Measurements from ENCODE around the gene TMEM239. TPM values are rescaled to one million over a fixed set of nuclear protein-coding genes. Genes with fewer than 3 reads are reported as not detected.

The TMEM239 gene
- total RNA-seq, 2 donors from 2014 or later: not detected

GRCh38 chr20:2865630-2866029 lies 49.5 kb downstream of the TMEM239 start:
- Histone ChIP-seq H3K4me3 (no peak overlapping the region), H3K4me1 (no peaks in the 10 kb centered on the region), H3K27ac (no peak overlapping the region), H3K36me3 (peaks cover 8% of the 10 kb centered on the region), H3K9me3 (no peaks in the 10 kb centered on the region), H3K9ac (ENCODE audit: low read depth in 2 of 2, low read length in 2 of 2) (no peak overlapping the region), H3K27me3 (no peaks in the 10 kb centered on the region)
- TF ChIP-seq, protein P1, sequence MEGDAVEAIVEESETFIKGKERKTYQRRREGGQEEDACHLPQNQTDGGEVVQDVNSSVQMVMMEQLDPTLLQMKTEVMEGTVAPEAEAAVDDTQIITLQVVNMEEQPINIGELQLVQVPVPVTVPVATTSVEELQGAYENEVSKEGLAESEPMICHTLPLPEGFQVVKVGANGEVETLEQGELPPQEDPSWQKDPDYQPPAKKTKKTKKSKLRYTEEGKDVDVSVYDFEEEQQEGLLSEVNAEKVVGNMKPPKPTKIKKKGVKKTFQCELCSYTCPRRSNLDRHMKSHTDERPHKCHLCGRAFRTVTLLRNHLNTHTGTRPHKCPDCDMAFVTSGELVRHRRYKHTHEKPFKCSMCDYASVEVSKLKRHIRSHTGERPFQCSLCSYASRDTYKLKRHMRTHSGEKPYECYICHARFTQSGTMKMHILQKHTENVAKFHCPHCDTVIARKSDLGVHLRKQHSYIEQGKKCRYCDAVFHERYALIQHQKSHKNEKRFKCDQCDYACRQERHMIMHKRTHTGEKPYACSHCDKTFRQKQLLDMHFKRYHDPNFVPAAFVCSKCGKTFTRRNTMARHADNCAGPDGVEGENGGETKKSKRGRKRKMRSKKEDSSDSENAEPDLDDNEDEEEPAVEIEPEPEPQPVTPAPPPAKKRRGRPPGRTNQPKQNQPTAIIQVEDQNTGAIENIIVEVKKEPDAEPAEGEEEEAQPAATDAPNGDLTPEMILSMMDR (IDR thresholded peaks at IDR 0.05): no peak
- intact Hi-C loops (cut with DNase I): no loop called here
- no peak for DNase-seq

GRCh38 chr20:2866236-2866635 lies 50.1 kb downstream of the TMEM239 start:
- DNase-seq: no peak
- no peaks in the 10 kb centered on the region for H3K27me3 ChIP-seq
- no peak overlapping the region for H3K27ac ChIP-seq
- H3K9ac ChIP-seq (ENCODE audit: low read depth in 2 of 2, low read length in 2 of 2): no peak overlapping the region
- no peaks in the 10 kb centered on the region for H3K9me3 ChIP-seq
- TF ChIP-seq, protein P1 (IDR thresholded peaks at IDR 0.05): no peak
- H3K4me1 ChIP-seq: no peaks in the 10 kb centered on the region
- intact Hi-C loops (cut with DNase I): no loop called here
- H3K36me3 ChIP-seq: peaks cover 4% of the 10 kb centered on the region
- H3K4me3 ChIP-seq: no peak overlapping the region

DNA sequence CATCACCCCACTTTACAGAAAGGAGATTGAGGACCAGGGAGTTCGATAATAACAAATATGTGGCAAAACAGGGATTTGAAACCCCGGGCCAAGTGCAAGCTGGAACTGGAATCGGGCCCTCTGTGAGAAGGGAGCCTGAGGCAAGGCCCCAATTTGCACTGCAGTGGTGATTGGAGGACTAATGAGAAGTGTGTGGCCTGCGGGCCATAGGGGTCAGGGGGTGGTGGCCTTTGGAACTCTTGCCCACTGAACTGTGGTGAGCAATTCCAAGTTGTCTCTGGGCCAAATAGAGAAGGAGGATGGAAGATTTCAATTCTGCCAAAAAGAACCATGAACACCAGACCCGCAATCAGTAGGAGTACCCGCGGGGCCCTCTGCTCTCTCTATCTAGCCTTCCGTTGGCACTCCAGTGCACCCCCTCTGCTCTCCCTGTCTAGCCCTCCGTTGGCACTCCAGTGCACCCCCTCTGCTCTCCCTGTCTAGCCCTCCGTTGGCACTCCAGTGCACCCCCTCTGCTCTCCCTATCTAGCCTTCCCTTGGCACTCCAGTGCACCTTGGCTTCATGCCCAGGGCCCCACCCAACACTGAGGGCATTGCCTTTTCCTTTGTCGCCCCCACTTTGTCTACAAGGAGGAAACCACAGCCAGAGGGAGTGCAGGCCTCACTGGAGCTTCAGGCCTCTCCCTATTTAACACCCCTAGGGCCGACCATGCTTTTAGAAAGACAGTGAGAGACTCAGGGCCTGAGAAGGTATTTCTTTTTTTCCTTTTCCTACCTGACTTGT lies 51.1 kb downstream of the TMEM239 start:
- H3K36me3 ChIP-seq: no peaks in the 10 kb centered on the region
- intact Hi-C loops (cut with DNase I): no loop called here
- no peak overlapping the region for H3K27ac ChIP-seq
- peak; percentile 49 for DNase-seq
- no peaks in the 10 kb centered on the region for H3K9me3 ChIP-seq
- H3K4me3 ChIP-seq: no peak overlapping the region
- H3K4me1 ChIP-seq: no peaks in the 10 kb centered on the region
- H3K27me3 ChIP-seq: no peaks in the 10 kb centered on the region
- TF ChIP-seq, protein P1 (IDR thresholded peaks at IDR 0.05): no peak
- no peak overlapping the region for H3K9ac ChIP-seq (ENCODE audit: low read depth in 2 of 2, low read length in 2 of 2)

Other genes starting within 250 kb of the TMEM239 start
- 100 to 1,000 TPM in 1 of 2 donors, 10 to 100 TPM in 1; 66.3 to 186 TPM for gene NOP56, start 163.7 kb upstream of the TMEM239 start, total RNA-seq
- 100 to 1,000 TPM; 117 to 140 TPM for gene IDH3B, start 152.1 kb upstream of the TMEM239 start, total RNA-seq
- gene EBF4, start 123.6 kb upstream of the TMEM239 start, total RNA-seq: 1 to 10 TPM; 2.0 to 7.5 TPM
- 1 to 10 TPM in 1 of 2 donors, under 1 TPM in 1; 0.98 to 1.1 TPM for gene CPXM1, start 15.7 kb upstream of the TMEM239 start, total RNA-seq
- not detected for gene C20orf141, start 1.4 kb upstream of the TMEM239 start, total RNA-seq
- 10 to 100 TPM; 21.7 to 24.8 TPM for gene PCED1A, start 24.3 kb downstream of the TMEM239 start, total RNA-seq
- 10 to 100 TPM; 35.7 to 40.5 TPM for gene VPS16, start 24.4 kb downstream of the TMEM239 start, total RNA-seq
- gene PTPRA, start 57.1 kb downstream of the TMEM239 start, total RNA-seq: 10 to 100 TPM; 30.3 to 55.2 TPM
- gene GNRH2, start 227.3 kb downstream of the TMEM239 start, total RNA-seq: not detected
- gene MRPS26, start 229.7 kb downstream of the TMEM239 start, total RNA-seq: 10 to 100 TPM; 37.6 to 72.5 TPM